ENCODE measurements around the gene FSD1.

Gene FSD1

GRCh38 chr19:4360081-4360569 is 55.7 kb downstream of the FSD1 start:
- no peak for TF ChIP-seq CTCF (conservative IDR thresholded peaks at IDR 0.05)
- H3K27ac ChIP-seq: no peak overlapping the region

GRCh38 chr19:4360641-4361151 is 56.3 kb downstream of the FSD1 start:
- H3K27ac ChIP-seq: no peak overlapping the region
- no peak for TF ChIP-seq CTCF (conservative IDR thresholded peaks at IDR 0.05)

GRCh38 chr19:4361152-4362046 is 57.0 kb downstream of the FSD1 start:
- TF ChIP-seq CTCF (conservative IDR thresholded peaks at IDR 0.05): no peak
- no peak overlapping the region for H3K27ac ChIP-seq

- TF ChIP-seq CTCF (conservative IDR thresholded peaks at IDR 0.05): no peak
- no peak overlapping the region for H3K27ac ChIP-seq
Measured at GRCh38 chr19:4362101-4362828, 57.9 kb downstream of the FSD1 start.

GRCh38 chr19:4362831-4363545 is 58.6 kb downstream of the FSD1 start:
- H3K27ac ChIP-seq: no peak overlapping the region
- TF ChIP-seq CTCF (conservative IDR thresholded peaks at IDR 0.05): peak; percentile 31

GRCh38 chr19:4363571-4364304 is 59.3 kb downstream of the FSD1 start:
- H3K27ac ChIP-seq: no peak overlapping the region
- TF ChIP-seq CTCF (conservative IDR thresholded peaks at IDR 0.05): no peak
